Endometrial microvascular endothelial cells (primary cell): ENCODE results near the gene SEMG1. TPM values are rescaled to one million over a fixed set of nuclear protein-coding genes. Genes with fewer than 3 reads are reported as not detected.

Experiments used
- in situ Hi-C: cut with HindIII; loops from 2 replicates; pipeline ENCODE4 v1.10.0; 2017; ENCODE audit warnings: low sequenced_read_pairs, low pct_unique_long_range_greater_than_20kb; ENCODE audit errors: inconsistent ontology term
- total RNA-seq: library from RNA; depleted of rRNA; stranded (reverse); fragments of >200 nt; gene quantifications from one replicate; pipeline ENCODE4 v1.2.3, GENCODE V29; 2015; ENCODE audit errors: inconsistent ontology term

Gene SEMG1
- total RNA-seq = not detected

GRCh38 chr20:45206725-45207124 lies at the start of gene SEMG1:
SEMG1 (plus strand) TSS chr20:45207033; CDS start chr20:45207054, 21 bp downstream.
- in situ Hi-C loops = no loop called here

- in situ Hi-C loops = no loop called here
Measured at GRCh38 chr20:45157962-45158361, 48.9 kb upstream of the SEMG1 start.

GRCh38 chr20:45163083-45163803 lies 43.6 kb upstream of the SEMG1 start:
- in situ Hi-C loops = no loop called here

- in situ Hi-C loops = no loop called here
Measured at GRCh38 chr20:45164906-45165305, 41.9 kb upstream of the SEMG1 start.

GRCh38 chr20:45173522-45173921 lies 33.3 kb upstream of the SEMG1 start:
- in situ Hi-C loops = no loop called here

GRCh38 chr20:45174434-45175364 lies 32.1 kb upstream of the SEMG1 start, which contains the start of gene PI3:
PI3 (plus strand) TSS chr20:45174902; CDS start chr20:45174923, 21 bp downstream.
- in situ Hi-C loops = no loop called here

GRCh38 chr20:45176526-45177267 lies 30.1 kb upstream of the SEMG1 start:
- in situ Hi-C loops = no loop called here

- in situ Hi-C loops = no loop called here
Measured at GRCh38 chr20:45179166-45179565, 27.7 kb upstream of the SEMG1 start.

GRCh38 chr20:45181639-45182038 lies 25.2 kb upstream of the SEMG1 start:
- in situ Hi-C loops = no loop called here

GRCh38 chr20:45183084-45183483 lies 23.7 kb upstream of the SEMG1 start:
- in situ Hi-C loops = no loop called here

GRCh38 chr20:45187693-45188092 lies 19.1 kb upstream of the SEMG1 start:
- in situ Hi-C loops = no loop called here

- in situ Hi-C loops = no loop called here
Measured at GRCh38 chr20:45189067-45189609, 17.7 kb upstream of the SEMG1 start.

GRCh38 chr20:45189861-45190260 lies 17.0 kb upstream of the SEMG1 start:
- in situ Hi-C loops = no loop called here

GRCh38 chr20:45191926-45192325 lies 14.9 kb upstream of the SEMG1 start:
- in situ Hi-C loops = no loop called here

- in situ Hi-C loops = no loop called here
Measured at GRCh38 chr20:45193331-45193730, 13.5 kb upstream of the SEMG1 start.

- in situ Hi-C loops = no loop called here
Measured at GRCh38 chr20:45209924-45210323, 3.1 kb downstream of the SEMG1 start.

- in situ Hi-C loops = no loop called here
Measured at GRCh38 chr20:45211569-45212474, 5.0 kb downstream of the SEMG1 start.

- in situ Hi-C loops = no loop called here
Measured at GRCh38 chr20:45212836-45213235, 6.0 kb downstream of the SEMG1 start.
